ENCODE data around the gene DIDO1. TPM values are rescaled to one million over a fixed set of nuclear protein-coding genes. Genes with fewer than 3 reads are reported as not detected.

Gene DIDO1
- total and polyA plus RNA-seq, 2 of the 13 experiments (the other 11 are each of a cell fraction or from before 2014, with no cell fraction given) = 75.0 to 75.1 TPM

DNA sequence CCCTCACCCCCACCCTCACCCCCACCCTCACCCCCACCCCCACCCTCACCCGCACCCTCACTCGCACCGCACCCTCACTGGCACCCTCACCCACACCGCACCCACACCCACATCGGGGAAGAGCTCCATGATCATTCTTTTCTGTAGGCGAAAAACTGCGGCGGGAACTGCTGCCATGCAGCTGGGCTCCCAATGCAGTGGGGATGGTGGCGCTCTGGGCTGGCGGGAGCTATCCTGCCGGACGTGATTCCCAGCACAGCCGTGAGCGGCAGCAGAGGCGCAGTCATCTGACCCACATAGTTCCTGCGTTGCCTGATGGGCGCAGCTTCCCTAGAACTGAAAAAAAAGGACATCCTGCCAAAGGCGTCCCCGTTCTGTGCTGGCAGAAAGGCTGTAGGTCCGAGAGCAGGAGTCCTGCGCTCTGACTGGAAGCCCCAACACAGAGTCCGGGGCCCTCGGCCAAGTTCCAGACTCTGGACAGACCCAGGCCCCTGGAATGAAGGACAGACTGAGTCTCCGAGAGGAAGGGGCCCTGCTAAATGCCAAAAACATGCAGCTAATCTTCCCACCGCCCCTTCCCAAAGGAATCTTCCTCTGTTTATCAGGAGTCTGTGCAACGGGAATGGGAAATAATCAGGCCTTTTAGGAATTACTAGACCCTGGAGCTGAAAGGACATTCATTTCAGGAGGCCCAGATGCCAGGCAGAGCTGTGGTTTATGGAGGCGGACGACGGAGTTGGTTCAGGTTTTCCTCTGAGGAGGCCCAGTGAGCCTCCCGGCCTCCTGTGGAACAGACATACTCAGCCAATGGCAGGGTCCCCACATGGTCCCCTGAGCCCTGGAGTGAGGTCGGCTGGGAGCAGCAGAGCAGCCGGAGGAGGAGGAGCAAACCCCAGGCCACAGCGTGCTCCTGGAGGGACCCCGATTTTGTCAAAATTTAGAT, 50.6 kb downstream of the DIDO1 start (continued):
- TF ChIP-seq, protein P1, sequence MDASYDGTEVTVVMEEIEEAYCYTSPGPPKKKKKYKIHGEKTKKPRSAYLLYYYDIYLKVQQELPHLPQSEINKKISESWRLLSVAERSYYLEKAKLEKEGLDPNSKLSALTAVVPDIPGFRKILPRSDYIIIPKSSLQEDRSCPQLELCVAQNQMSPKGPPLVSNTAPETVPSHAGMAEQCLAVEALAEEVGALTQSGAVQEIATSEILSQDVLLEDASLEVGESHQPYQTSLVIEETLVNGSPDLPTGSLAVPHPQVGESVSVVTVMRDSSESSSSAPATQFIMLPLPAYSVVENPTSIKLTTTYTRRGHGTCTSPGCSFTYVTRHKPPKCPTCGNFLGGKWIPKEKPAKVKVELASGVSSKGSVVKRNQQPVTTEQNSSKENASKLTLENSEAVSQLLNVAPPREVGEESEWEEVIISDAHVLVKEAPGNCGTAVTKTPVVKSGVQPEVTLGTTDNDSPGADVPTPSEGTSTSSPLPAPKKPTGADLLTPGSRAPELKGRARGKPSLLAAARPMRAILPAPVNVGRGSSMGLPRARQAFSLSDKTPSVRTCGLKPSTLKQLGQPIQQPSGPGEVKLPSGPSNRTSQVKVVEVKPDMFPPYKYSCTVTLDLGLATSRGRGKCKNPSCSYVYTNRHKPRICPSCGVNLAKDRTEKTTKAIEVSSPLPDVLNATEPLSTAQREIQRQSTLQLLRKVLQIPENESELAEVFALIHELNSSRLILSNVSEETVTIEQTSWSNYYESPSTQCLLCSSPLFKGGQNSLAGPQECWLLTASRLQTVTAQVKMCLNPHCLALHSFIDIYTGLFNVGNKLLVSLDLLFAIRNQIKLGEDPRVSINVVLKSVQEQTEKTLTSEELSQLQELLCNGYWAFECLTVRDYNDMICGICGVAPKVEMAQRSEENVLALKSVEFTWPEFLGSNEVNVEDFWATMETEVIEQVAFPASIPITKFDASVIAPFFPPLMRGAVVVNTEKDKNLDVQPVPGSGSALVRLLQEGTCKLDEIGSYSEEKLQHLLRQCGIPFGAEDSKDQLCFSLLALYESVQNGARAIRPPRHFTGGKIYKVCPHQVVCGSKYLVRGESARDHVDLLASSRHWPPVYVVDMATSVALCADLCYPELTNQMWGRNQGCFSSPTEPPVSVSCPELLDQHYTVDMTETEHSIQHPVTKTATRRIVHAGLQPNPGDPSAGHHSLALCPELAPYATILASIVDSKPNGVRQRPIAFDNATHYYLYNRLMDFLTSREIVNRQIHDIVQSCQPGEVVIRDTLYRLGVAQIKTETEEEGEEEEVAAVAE (CRISPR knock-in tag; IDR thresholded peaks at IDR 0.05; ENCODE audit: borderline replicate concordance) = peak; percentile 22; the same call in 1 of the 2 replicates
- TF ChIP-seq ZNF235 (CRISPR knock-in tag; IDR thresholded peaks at IDR 0.05; ENCODE audit: borderline replicate concordance) (no peak), SP4 (CRISPR knock-in tag; IDR thresholded peaks at IDR 0.05) (no peak), ZNF878 (CRISPR knock-in tag; IDR thresholded peaks at IDR 0.05) (no peak), ZFP36 (IDR thresholded peaks at IDR 0.05; ENCODE audit: borderline replicate concordance, low read depth, low read length, partially characterized antibody) (no peak), HOXA9 (CRISPR knock-in tag; IDR thresholded peaks at IDR 0.05; ENCODE audit: borderline replicate concordance) (no peak), NRL (CRISPR knock-in tag; IDR thresholded peaks at IDR 0.05; ENCODE audit: borderline replicate concordance) (peak; percentile 84; the same call in 1 of the 2 replicates), ZNF614 (CRISPR knock-in tag; IDR thresholded peaks at IDR 0.05; ENCODE audit: borderline replicate concordance) (peak; percentile 62; the same call in 1 of the 2 replicates), POLR2AphosphoS2 (IDR thresholded peaks at IDR 0.05; ENCODE audit: low read depth, low read length) (no peak), SMYD3 (CRISPR knock-in tag; IDR thresholded peaks at IDR 0.05) (no peak), GZF1 (CRISPR knock-in tag; IDR thresholded peaks at IDR 0.05) (0 out of 2 replicates have a peak, but pooled peaks have one; percentile 60), ZNF777 (CRISPR knock-in tag; IDR thresholded peaks at IDR 0.05) (no peak), MED1 (CRISPR knock-in tag; IDR thresholded peaks at IDR 0.05) (peak; percentile 70)
- TF ChIP-seq, protein P2, sequence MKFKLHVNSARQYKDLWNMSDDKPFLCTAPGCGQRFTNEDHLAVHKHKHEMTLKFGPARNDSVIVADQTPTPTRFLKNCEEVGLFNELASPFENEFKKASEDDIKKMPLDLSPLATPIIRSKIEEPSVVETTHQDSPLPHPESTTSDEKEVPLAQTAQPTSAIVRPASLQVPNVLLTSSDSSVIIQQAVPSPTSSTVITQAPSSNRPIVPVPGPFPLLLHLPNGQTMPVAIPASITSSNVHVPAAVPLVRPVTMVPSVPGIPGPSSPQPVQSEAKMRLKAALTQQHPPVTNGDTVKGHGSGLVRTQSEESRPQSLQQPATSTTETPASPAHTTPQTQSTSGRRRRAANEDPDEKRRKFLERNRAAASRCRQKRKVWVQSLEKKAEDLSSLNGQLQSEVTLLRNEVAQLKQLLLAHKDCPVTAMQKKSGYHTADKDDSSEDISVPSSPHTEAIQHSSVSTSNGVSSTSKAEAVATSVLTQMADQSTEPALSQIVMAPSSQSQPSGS (CRISPR knock-in tag; IDR thresholded peaks at IDR 0.05) = peak; percentile 58
- TF ChIP-seq, protein P3, sequence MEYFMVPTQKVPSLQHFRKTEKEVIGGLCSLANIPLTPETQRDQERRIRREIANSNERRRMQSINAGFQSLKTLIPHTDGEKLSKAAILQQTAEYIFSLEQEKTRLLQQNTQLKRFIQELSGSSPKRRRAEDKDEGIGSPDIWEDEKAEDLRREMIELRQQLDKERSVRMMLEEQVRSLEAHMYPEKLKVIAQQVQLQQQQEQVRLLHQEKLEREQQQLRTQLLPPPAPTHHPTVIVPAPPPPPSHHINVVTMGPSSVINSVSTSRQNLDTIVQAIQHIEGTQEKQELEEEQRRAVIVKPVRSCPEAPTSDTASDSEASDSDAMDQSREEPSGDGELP (IDR thresholded peaks at IDR 0.05; ENCODE audit: borderline replicate concordance, low read depth) = peak; percentile 77; the same call in 1 of the 2 replicates
- TF ChIP-seq, protein P4, sequence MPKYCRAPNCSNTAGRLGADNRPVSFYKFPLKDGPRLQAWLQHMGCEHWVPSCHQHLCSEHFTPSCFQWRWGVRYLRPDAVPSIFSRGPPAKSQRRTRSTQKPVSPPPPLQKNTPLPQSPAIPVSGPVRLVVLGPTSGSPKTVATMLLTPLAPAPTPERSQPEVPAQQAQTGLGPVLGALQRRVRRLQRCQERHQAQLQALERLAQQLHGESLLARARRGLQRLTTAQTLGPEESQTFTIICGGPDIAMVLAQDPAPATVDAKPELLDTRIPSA (CRISPR knock-in tag; IDR thresholded peaks at IDR 0.05; ENCODE audit: borderline replicate concordance) = no peak
- TF ChIP-seq, protein P5, sequence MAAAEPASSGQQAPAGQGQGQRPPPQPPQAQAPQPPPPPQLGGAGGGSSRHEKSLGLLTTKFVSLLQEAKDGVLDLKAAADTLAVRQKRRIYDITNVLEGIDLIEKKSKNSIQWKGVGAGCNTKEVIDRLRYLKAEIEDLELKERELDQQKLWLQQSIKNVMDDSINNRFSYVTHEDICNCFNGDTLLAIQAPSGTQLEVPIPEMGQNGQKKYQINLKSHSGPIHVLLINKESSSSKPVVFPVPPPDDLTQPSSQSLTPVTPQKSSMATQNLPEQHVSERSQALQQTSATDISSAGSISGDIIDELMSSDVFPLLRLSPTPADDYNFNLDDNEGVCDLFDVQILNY (CRISPR knock-in tag; conservative IDR thresholded peaks at IDR 0.05) = peak; percentile 91

Data from HepG2 (cell line).